ENCODE data around the gene SMCO4.

SMCO4 gene

GRCh38 chr11:93532806-93533205 is 10.4 kb downstream of the SMCO4 start:
- no peak for DNase-seq (ENCODE audit: low read depth, low spot score)
- no peak overlapping the region for H3K4me3 ChIP-seq (ENCODE audit: low read depth, low read length)
- ChIA-PET CTCF (interaction anchor here (1.2 kb wide), 1 partner anchor 9 kb away, joined by 3 read pairs; no protein-coding TSS in a partner anchor), POLR2A (no interaction called here)
- no peak for TF ChIP-seq CTCF (IDR thresholded peaks at IDR 0.05; ENCODE audit: insufficient read depth, low read length, missing control alignments)

GRCh38 chr11:93532281-93532789 is 10.9 kb downstream of the SMCO4 start:
- DNase-seq (ENCODE audit: low read depth, low spot score) = no peak
- TF ChIP-seq CTCF (IDR thresholded peaks at IDR 0.05; ENCODE audit: insufficient read depth, low read length, missing control alignments) = no peak
- POLR2A ChIA-PET = no interaction called here

GRCh38 chr11:93530468-93530826 is 12.7 kb downstream of the SMCO4 start:
- no peak for TF ChIP-seq CTCF (IDR thresholded peaks at IDR 0.05; ENCODE audit: insufficient read depth, low read length, missing control alignments)
- DNase-seq (ENCODE audit: low read depth, low spot score) = no peak
- H3K4me3 ChIP-seq (ENCODE audit: low read depth, low read length) = no peak overlapping the region
- ChIA-PET CTCF (interaction anchor here (1.0 to 2.4 kb wide), 4 partner anchors 9 to 19 kb away, joined by 3 to 11 read pairs (median 4); no protein-coding TSS in a partner anchor), POLR2A (interaction anchor here (0.7 to 1.3 kb wide), 2 partner anchors 9 to 12 kb away, joined by 3 to 5 read pairs; no protein-coding TSS in a partner anchor)

More at GRCh38 chr11:93532281-93532789, 10.9 kb downstream of the SMCO4 start:
- H3K4me3 ChIP-seq (ENCODE audit: low read depth, low read length) = no peak overlapping the region
- CTCF ChIA-PET = interaction anchor here (1.2 kb wide), 1 partner anchor 10 kb away, joined by 3 read pairs; no protein-coding TSS in a partner anchor

GRCh38 chr11:93529707-93530467 is 13.3 kb downstream of the SMCO4 start:
- CTCF ChIA-PET = interaction anchor here (1.0 to 2.4 kb wide), 5 partner anchors 10 to 18 kb away, joined by 3 to 11 read pairs (median 4); no protein-coding TSS in a partner anchor
- H3K4me3 ChIP-seq (ENCODE audit: low read depth, low read length) = no peak overlapping the region
- POLR2A ChIA-PET = interaction anchor here (0.7 to 1.3 kb wide), 2 partner anchors 8 to 12 kb away, joined by 3 to 5 read pairs; no protein-coding TSS in a partner anchor
- TF ChIP-seq CTCF (IDR thresholded peaks at IDR 0.05; ENCODE audit: insufficient read depth, low read length, missing control alignments) = no peak
- DNase-seq (ENCODE audit: low read depth, low spot score) = no peak

GRCh38 chr11:93528757-93529645 is 14.2 kb downstream of the SMCO4 start:
- TF ChIP-seq CTCF (IDR thresholded peaks at IDR 0.05; ENCODE audit: insufficient read depth, low read length, missing control alignments) = no peak
- ChIA-PET POLR2A (interaction anchor here (1.3 kb wide), 1 partner anchor 13 kb away, joined by 5 read pairs; no protein-coding TSS in a partner anchor), CTCF (interaction anchor here (1.0 to 2.4 kb wide), 2 partner anchors 11 to 17 kb away, joined by 3 to 11 read pairs; no protein-coding TSS in a partner anchor)
- DNase-seq (ENCODE audit: low read depth, low spot score) = no peak
- no peak overlapping the region for H3K4me3 ChIP-seq (ENCODE audit: low read depth, low read length)

All from AG04449 (cell line).